Raji (cell line): ENCODE results near the gene SAMMSON.

Experiments used
- POLR2A ChIP-seq: IDR thresholded peaks from 2 replicates; pipeline ENCODE4 v1.6.1; 2011; ENCODE audit warnings: low read depth, low read length, control low read depth; ENCODE audit not compliant: insufficient read depth

SAMMSON gene

GRCh38 chr3:70064194-70064779 is 64.8 kb downstream of the SAMMSON start:
- TF ChIP-seq POLR2A = no peak

- no peak for TF ChIP-seq POLR2A
These were observed 66.2 kb downstream of the SAMMSON start for GRCh38 chr3:70065696-70066253.

GRCh38 chr3:70067860-70068521 is 68.5 kb downstream of the SAMMSON start:
- no peak for TF ChIP-seq POLR2A

GRCh38 chr3:70069557-70069956 is 70.0 kb downstream of the SAMMSON start:
- no peak for TF ChIP-seq POLR2A

GRCh38 chr3:70071138-70071537 is 71.6 kb downstream of the SAMMSON start:
- TF ChIP-seq POLR2A = no peak

- no peak for TF ChIP-seq POLR2A
These were observed 72.6 kb downstream of the SAMMSON start for GRCh38 chr3:70072180-70072579.

- no peak for TF ChIP-seq POLR2A
These were observed 73.2 kb downstream of the SAMMSON start for GRCh38 chr3:70072754-70073153.

GRCh38 chr3:70075101-70075500 is 75.6 kb downstream of the SAMMSON start:
- no peak for TF ChIP-seq POLR2A

- TF ChIP-seq POLR2A = no peak
These were observed 76.9 kb downstream of the SAMMSON start for GRCh38 chr3:70076396-70076795.

GRCh38 chr3:70078778-70079177 is 79.2 kb downstream of the SAMMSON start:
- no peak for TF ChIP-seq POLR2A

GRCh38 chr3:70085613-70086012 is 86.1 kb downstream of the SAMMSON start:
- no peak for TF ChIP-seq POLR2A

GRCh38 chr3:70086336-70086735 is 86.8 kb downstream of the SAMMSON start:
- TF ChIP-seq POLR2A = no peak

- no peak for TF ChIP-seq POLR2A
These were observed 90.9 kb downstream of the SAMMSON start for GRCh38 chr3:70090322-70090913.

- no peak for TF ChIP-seq POLR2A
These were observed 94.7 kb downstream of the SAMMSON start for GRCh38 chr3:70094197-70094596.

GRCh38 chr3:70095260-70095659 is 95.7 kb downstream of the SAMMSON start:
- TF ChIP-seq POLR2A = no peak
